Stimulated activated CD8-positive, alpha-beta memory T cell treated with anti-CD3 and anti-CD28 coated beads, Interleukin-4, amount 100 ng/mL, for 1 hour (primary cell): ENCODE results near the gene SLC30A3.

Experiments
- DNase-seq, 2 donors: peaks; one replicate each; pipeline ENCODE4 v3.0.0-alpha.2; 2020; ENCODE audit warnings: low read depth in 2 of 2, low spot score in 1 of 2

The SLC30A3 gene

DNA sequence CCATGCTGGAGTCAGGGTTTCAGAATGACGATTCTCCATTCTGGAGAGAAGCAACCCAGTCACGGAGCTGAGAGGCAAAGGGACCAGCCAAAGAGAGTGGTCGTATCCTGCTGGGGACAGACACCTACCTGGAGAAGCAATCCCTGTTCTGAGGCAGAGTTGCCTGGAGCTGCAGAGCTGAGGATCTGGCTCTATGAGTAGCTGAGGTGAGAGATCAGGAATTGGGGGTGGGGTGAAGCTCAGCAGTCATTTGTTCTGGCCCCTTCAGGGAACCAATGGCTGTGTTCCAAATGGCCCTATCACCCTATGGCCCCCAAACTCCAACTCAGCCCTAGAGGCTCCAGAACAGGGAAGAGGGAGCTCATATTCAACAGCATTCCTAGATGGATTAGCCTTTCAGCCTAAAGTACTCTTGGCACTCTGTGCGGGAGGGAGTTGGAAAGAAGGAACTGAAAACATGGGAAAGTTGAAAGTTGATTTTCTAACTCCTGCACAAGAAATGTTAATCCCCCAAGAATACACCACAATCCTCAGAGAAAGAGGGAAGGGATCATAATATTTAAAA lies 54.3 kb downstream of the SLC30A3 start:
- no peak for DNase-seq

- DNase-seq = no peak
Observed at GRCh38 chr2:27206346-27206745, 56.5 kb downstream of the SLC30A3 start.

DNA sequence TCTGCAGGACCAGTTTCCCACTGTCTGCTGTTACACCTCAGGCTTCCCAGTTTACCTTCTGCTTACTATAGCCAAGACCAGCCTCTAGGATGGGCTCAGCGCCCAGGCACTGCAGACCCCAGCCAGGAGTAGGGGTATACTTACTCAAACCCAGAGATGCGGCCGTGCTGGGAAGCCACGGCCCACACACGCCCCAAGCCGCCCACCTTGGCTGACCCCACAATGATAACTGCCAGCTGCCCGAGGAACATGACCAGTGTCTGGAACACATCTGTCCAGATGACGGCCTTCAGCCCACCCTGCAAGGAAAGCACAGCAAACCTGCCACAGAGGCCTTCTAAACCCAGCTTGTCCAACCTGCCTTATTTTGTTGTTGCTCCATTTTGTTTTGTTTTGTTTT lies 57.6 kb downstream of the SLC30A3 start:
- DNase-seq = no peak

DNA sequence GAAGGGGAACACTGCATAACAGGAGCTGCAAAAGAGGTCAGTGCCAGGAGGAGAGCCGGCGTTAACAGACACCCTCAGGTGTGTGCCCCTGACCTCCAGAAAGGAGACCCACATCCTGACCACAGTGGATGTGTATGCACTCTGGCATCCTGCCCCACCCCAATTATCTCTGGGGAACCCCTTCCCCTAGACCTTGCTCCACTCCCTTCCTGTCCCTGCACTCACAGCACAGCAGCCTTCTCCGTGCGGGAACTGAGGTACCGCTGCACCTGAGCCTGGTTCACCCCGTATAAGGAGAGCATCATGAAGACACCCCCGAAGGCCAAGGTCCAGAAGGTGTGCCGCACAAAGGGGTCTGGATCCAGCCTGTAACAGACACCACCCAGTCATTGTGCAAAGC lies 58.3 kb downstream of the SLC30A3 start:
- no peak for DNase-seq

DNA sequence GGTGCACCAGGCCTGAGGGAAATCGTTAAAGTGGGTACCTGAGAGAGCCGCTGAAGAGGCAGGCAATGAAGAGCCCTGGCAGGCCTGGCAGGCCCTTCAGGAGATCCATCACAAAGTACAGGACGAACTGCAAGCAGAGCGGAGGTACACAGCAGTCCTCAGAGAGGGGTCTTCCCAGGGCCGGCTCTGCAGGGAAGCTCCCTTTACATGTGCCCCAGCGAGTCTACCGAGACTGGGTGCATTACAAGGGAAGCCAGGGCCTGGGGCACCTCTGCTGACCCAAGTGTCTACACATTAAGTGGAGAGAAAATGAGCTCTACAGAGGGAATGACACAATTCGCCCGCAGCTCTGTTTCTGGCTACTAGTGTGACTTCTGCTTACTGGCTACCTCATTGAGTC lies 59.1 kb downstream of the SLC30A3 start:
- no peak for DNase-seq
